C4-2B (cell line): ENCODE data around the gene PTCH1.

Source experiments
- CTCF ChIP-seq: fragments of 450-650 bp; conservative IDR thresholded peaks from 2 replicates; pipeline ENCODE4 v1.5.1; 2017; ENCODE audit warnings: mild to moderate bottlenecking
- ZFX ChIP-seq: fragments of 450-650 bp; IDR thresholded peaks from 2 replicates; pipeline ENCODE4 v1.6.1; 2017

GRCh38 chr9:95504053-95504963 lies 12.5 kb downstream of the PTCH1 start:
- TF ChIP-seq CTCF = no peak
- no peak for TF ChIP-seq ZFX
